ENCODE results near the gene CCDC40.
"Not testable (repeated sequence)": the region's sequence is repeated elsewhere in the genome, so short reads cannot be mapped to it uniquely, and the experiment has no call there.

The CCDC40 gene

GRCh38 chr17:80023481-80024205 lies 12.8 kb upstream of the CCDC40 start:
- no peak for DNase-seq

- no peak for DNase-seq
These were observed 12.1 kb upstream of the CCDC40 start for GRCh38 chr17:80024206-80024972.

GRCh38 chr17:80025140-80025539 lies 11.3 kb upstream of the CCDC40 start:
- DNase-seq: no peak

GRCh38 chr17:80025796-80026195 lies 10.6 kb upstream of the CCDC40 start:
- DNase-seq: no peak

- no peak for DNase-seq
These were observed 9.9 kb upstream of the CCDC40 start for GRCh38 chr17:80026359-80027042.

- DNase-seq: no peak
These were observed 9.4 kb upstream of the CCDC40 start for GRCh38 chr17:80027043-80027435.

GRCh38 chr17:80028030-80028429 lies 8.4 kb upstream of the CCDC40 start:
- no peak for DNase-seq

GRCh38 chr17:80029258-80029974 lies 7.0 kb upstream of the CCDC40 start:
- no peak for DNase-seq

- no peak for DNase-seq
These were observed 5.6 kb upstream of the CCDC40 start for GRCh38 chr17:80030730-80031410.

GRCh38 chr17:80031691-80032430 lies 4.6 kb upstream of the CCDC40 start:
- DNase-seq: no peak

GRCh38 chr17:80032614-80033171 lies 3.7 kb upstream of the CCDC40 start:
- no peak for DNase-seq

- DNase-seq: no peak
These were observed 2.6 kb upstream of the CCDC40 start for GRCh38 chr17:80033840-80034239.

- no peak for DNase-seq
These were observed 1.4 kb upstream of the CCDC40 start for GRCh38 chr17:80034791-80035686.

- DNase-seq: no peak
These were observed 830 bp upstream of the CCDC40 start, which contains the start of gene TBC1D16 for GRCh38 chr17:80035687-80035936. TBC1D16 (minus strand) TSS chr17:80035872; CDS start chr17:80013547, 22,325 bp downstream.

- DNase-seq: no peak
These were observed 454 bp downstream of the CCDC40 start for GRCh38 chr17:80036715-80037477.

GRCh38 chr17:80043963-80044362 lies 7.5 kb downstream of the CCDC40 start:
- no peak for DNase-seq

GRCh38 chr17:80045703-80046102 lies 9.3 kb downstream of the CCDC40 start:
- no peak for DNase-seq

- not testable (repeated sequence) for DNase-seq
These were observed 10.3 kb downstream of the CCDC40 start for GRCh38 chr17:80046709-80047108.

GRCh38 chr17:80047176-80047575 lies 10.7 kb downstream of the CCDC40 start:
- no peak for DNase-seq

GRCh38 chr17:80049986-80050385 lies 13.5 kb downstream of the CCDC40 start:
- no peak for DNase-seq

Measured in stimulated activated naive CD4-positive, alpha-beta T cell treated with Interleukin-2 at 50 U/mL for 16 hours (primary cell).